GM20431 (cell line): ENCODE results near the gene LUZP1.

Experiments used
- in situ Hi-C: fragments of 300-500 bp; cut with MseI, MboI; formaldehyde crosslinking; loops from one replicate; pipeline ENCODE4 v1.15.0; 2020; ENCODE audit warnings: low sequenced_read_pairs; ENCODE audit not compliant: unreplicated experiment

LUZP1 gene

GRCh38 chr1:23050201-23050600, 118.5 kb downstream of the LUZP1 start:
- in situ Hi-C loops: no loop called here

GRCh38 chr1:23044035-23044434, 124.6 kb downstream of the LUZP1 start:
- in situ Hi-C loops: no loop called here

GRCh38 chr1:23040509-23040908, 128.1 kb downstream of the LUZP1 start:
- in situ Hi-C loops: no loop called here

GRCh38 chr1:23039308-23039826, 129.3 kb downstream of the LUZP1 start:
- in situ Hi-C loops: no loop called here

- in situ Hi-C loops: no loop called here
Observed at GRCh38 chr1:23037081-23037740, 131.4 kb downstream of the LUZP1 start.

- in situ Hi-C loops: no loop called here
Observed at GRCh38 chr1:23035823-23036452, 132.7 kb downstream of the LUZP1 start.
